Right kidney (tissue), 9 donors: ENCODE results near the gene GATA2.
A peak's percentile ranks its signal among the peaks of the same experiment; 100 is the strongest.

Experiments
- DNase-seq: peaks from one replicate; pipeline ENCODE4 v3.0.0-alpha.2; 2016
- long read RNA-seq, 8 donors: transcript quantifications; one replicate each; lab custom pipeline, GENCODE V29; 2026

The GATA2 gene
- long read RNA-seq, donor 1, partial matches to known transcripts = 32 of 33 reads
- long read RNA-seq, donor 1, other reads (novel, unspliced or antisense) = 0 of 33 reads
- long read RNA-seq, donor 2, partial matches to known transcripts = 0 of 3 reads
- long read RNA-seq, donor 2, other reads (novel, unspliced or antisense) = 0 of 3 reads
- long read RNA-seq, donor 3, partial matches to known transcripts = 16 of 16 reads
- long read RNA-seq, donor 3, other reads (novel, unspliced or antisense) = 0 of 16 reads
- long read RNA-seq, donor 4, partial matches to known transcripts = 13 of 16 reads
- long read RNA-seq, donor 4, other reads (novel, unspliced or antisense) = 0 of 16 reads
- long read RNA-seq, donor 5, partial matches to known transcripts = 5 of 9 reads
- long read RNA-seq, donor 5, other reads (novel, unspliced or antisense) = 0 of 9 reads
- long read RNA-seq, donor 6, transcript GATA2-201 (6 exons, 3,367 nt) = major isoform, 7 of 36 reads
- long read RNA-seq, donor 6, partial matches to known transcripts = 29 of 36 reads
- long read RNA-seq, donor 6, other reads (novel, unspliced or antisense) = 0 of 36 reads
- long read RNA-seq, donor 7, partial matches to known transcripts = 50 of 62 reads
- long read RNA-seq, donor 7, other reads (novel, unspliced or antisense) = 5 of 62 reads
- long read RNA-seq, donor 8, partial matches to known transcripts = 23 of 29 reads
- long read RNA-seq, donor 8, other reads (novel, unspliced or antisense) = 0 of 29 reads

DNA sequence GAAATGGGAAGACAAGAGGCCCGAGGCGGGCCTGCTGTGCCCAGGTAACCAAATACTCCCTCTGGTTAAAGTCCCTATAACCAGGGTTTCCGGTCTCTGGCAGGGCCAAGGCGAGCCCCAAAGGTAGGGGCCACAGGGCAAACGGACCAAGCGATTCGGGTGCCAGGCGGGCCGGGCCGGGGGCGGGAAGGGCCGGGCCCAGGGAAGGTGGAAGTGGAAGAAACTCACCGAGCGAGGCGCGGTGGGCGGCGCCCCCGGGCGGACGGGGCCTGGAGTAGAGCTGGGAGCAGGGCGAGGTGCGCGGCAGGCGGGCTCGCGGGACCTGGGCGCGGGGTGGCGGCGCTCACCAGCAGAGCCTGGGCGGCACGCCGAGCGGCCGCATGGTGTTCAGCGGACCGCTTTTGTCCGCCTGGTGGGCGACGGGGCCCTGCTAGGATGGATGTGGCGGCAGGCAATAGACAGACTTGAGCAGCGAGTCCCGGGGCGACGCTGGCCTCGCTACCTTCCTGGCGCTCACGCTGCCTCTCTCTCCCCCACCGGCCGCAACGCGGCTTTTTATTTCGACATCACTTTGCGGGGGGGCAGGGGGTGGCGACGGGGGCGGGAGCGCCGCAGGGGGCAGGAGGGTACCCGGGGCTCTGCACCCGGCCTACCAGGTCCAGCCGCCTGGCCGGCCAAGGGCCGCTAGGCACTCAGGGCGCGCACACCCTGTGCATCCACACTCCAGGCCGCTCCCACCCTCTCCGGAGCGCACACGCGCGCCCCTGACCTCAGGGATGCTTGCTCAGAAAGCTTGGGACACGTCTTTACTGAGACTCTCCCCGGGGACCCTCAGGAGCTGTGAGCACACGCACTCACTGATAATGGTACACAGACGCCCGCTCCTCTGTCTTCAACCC, at the start of gene GATA2:
GATA2 (minus strand) TSS at position 531 of the 899 bp plus-strand sequence. CDS start 6,170 bp downstream, outside the sequence.
- DNase-seq = peak; percentile 67

DNA sequence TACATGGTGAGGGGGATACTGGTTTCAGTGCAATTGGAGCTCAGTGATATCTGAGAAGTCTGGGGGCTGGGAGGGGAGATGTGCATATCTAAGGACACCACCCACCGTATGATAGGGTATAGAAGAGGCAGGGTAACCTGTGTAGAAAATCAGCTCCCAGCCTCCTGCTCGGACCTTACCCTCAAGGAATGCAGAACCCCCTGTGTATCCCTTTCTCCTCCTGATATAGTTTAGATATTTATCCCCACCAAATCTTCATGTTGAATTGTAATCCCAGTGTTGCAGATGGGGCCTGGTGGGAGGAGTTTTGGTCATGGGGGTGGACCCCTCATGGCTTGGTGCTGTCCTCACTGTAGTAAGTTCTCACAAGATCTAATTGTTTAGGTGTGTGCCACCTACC, 48.2 kb upstream of the GATA2 start:
- DNase-seq = no peak

DNA sequence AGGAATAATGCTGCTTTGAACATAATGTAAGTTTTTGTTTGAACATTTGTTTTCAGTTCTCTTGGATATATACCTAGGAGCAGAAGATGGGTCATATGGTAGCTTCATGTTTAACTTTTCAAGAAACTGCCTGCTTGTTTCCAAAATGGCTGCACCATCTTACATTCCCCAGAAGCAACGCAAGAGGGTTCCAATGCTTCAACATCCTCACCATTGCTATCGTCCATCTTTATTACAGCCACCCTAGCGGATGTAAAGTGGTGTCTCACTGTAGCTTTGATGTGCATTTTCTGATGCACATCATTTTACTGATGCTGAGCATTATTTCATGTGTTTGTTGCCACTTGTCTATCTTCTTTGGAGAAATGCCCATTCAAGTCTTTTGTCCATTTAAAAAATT, 46.4 kb upstream of the GATA2 start:
- no peak for DNase-seq

DNA sequence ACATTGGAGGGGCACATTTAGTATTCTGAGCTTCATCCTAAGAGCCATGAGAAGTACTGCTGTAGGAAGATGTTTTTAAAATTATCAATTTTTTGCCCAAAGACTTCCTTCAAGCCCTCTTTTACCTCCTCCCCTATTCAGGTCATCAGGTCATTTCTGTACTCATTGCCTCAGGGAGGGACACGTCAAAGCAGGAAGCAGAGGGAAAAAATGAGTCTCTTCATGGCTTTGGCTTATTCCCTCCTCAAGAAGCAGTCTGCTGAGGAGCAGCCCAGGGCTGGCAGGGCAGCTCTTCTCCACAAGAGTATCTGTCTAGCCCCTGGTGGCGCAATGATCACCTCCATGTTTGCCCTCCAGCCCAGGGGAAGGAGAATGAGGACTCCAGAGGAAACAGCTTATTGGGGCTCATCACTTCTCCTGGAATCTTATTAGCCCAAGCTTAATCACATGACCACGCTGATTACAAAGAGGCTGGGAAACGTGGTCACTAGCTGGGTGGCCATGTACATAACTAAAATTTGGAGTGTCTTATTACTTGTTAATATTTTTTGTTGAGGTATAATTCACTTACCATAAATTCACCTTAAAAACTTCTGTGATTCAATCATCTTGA, 44.2 kb upstream of the GATA2 start:
- no peak for DNase-seq

DNA sequence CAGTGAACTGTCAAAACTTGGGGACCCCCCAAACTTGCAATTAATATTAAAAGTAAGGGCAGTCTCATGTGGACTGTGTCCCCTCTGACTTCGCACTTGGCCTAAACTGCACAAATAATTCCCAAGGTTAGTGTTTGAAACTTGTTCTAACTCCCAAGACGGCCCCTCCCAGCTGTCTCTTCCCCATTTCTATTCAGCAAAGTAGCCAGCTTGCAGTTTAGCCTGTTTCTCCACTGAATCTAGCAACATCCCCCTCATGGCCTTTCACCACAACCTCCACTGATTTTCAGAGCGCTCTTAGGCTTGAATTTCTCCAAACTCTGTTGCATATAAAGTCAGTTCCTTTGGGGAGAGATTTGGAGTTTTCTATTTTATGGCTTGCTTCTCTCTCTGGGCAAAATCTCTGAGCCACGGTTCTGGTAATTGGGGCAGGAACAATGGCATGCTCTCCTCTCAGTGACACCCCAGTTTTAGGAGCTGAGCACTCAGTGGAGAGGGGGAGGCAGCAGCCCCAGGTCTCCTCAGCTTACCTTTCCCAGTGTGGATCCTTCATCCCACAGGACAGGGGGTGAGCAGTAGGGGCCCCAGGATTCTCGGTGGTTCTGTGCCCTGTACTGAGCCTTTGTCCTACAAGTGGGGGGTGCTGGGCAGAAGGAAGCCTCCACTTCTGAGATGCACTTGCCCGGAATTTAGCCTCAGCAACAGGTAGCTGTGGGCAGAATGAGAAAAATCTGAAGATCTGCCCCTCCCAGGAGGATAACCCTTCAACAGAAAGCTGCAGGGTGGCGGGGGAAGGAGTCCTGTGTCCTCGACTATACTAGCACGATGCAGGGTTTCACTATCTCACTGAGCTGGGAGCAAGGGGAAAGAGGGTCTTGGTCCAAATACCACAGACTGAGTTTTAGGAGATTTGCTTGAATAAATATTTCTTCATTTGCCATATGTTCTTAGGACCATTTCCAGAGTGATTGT, 39.3 kb upstream of the GATA2 start:
- no peak for DNase-seq

DNA sequence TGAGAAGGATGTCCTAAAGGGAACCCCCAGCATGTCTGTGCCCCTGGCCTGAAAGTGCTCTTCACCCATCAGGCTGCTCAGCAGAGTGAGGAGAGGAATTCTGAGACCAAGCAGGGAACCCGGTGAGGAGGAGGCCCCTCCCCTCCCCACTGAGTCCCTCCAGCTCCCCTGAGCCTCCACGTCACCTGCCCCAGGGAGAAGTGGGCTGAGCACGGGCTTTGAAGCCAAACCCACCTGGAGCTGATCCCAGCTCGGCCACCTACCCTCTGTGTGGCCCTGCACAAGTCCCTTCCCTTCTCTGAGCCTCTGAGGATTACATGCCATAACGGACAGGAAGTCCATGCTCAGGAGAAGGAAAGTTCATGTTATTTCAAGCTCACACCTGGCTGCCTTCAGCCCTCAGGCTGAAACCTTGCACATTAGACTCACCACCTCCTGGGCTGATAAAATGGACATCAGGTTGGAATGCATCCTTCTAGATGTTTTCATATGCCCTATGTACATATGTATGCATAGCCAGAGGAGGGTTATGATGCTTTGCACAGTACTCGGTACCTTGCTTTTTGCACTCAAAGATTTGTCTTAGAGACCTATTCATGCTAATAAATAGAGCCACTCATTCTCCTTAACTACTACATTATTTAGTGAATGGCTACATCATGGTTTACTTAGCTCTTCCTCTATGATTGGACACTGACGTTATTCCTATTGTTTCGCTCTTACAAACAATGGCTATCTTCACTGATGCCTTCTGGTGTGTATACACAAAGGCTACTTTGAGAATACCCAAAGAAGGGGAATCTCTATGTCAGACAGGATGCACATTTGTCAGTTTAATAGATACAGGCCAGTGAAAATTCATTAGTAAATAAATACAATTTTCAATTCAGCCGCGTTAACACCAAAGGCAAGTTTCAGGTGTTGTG, 31.6 kb upstream of the GATA2 start:
- DNase-seq = no peak

DNA sequence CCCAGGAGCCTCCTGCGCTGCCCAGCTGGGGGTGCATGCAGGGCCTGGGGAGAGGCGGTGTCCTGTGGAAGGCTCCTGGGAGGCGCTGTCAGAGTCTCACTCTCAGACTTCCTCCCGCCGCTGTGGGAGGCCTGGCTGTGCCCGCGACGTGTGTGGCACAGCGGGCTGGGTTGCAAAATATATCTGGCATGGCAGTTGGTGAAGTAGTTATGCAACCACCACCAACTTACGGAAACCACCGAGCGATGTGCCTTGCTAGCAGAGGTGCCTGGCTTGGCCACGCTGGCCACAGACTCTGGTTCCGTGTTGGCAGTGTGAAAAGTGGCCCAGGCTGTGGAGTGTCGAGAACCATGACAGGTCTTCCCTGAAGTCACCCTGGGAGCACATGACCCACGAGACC, 30.6 kb upstream of the GATA2 start:
- no peak for DNase-seq

DNA sequence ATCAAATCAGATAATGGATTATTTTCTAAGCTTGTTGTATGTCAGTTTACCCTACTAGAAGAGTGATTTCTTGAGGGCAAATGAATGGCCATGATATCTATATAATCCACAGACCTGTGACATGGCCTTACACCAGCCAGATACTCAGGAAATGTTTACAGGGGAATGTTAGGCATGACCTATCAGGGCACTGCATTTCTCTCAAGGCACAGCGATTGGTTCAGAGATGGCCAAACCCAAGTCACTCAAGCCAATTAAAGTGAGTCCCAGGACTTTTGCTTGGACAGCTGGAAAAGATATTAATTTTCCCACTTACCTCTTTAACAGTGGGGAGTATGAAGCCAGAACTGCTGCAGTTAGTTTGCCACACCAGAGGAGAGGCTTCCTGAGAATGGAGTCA, 28.7 kb upstream of the GATA2 start:
- no peak for DNase-seq

DNA sequence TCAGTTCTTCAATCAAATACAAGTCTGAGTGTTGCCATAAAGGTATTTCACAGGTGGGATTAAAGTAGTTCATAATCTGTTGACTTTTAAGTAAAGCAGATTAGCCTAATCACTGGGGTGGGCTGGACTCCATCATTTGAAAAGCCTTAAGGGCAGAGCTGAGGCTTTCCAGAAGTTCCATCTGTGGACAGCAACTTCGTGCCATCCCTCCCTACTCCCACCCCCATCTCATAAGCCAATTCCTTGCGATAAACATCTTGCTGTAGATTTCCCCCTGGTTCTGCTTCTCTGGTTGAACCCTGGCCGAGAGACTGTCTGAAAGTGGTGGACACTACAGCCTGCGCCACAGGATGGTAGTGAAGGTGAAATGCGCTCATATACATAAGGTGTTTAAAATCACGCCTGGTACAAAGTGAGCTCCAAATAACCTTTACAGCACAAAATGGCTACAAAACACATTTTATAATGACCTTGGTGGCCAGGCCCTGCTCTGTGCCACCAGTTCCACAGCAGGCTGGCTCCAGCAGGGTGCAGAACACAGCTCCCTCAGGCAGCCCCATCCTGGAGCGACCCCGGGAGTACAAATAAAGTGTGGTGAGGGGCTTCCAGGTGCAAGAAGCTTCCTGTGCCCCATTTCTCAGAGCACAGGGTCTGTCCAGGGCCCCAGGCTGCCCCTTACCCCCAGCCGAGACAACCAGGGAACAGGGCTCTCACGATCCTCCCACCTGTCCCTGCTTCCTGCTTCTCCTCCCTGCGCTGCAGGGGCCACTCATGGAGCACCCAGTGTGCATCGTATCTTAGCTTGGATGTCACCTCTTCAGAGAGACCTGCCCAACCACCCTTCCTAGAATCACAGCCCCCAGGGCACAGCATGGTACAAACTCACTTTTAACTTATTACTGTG, 25.8 kb upstream of the GATA2 start:
- no peak for DNase-seq

DNA sequence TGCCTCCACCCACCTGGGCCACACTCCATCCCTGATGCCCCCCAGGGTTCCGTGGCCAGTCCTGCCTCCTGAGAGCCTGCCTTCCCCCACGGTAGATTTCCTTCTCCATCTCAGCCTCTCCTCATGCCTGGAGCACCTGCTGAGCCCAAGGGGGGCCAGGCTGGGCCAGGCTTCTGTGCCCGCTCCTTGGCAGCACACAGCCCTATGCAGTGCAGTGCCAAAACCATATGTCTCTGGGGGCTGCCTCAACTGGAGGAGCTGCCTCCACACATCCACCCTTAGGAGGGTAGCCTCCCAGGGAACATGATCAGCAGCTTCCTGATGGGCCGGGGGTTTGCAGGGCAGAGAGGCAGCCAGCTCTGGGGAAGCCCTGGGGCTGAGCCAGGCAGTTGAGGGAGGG, 24.6 kb upstream of the GATA2 start:
- DNase-seq = no peak

DNA sequence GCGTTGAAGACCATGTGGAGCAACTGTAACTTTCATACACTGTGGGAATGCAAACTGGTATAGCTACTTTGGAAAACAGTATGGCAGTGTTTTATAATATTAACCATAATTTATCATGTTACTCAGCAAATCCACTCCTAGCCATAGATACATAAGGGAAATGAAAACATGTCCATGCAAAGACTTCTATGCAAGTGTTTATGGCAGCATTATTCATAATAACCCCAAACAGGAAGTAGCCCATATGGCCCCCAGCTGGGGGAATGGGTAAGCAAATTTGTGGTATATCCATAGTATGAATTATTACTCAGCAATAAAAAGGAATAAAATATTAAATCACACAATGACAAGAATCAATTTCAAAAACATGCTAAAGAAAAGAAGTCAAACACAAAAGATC, 23.0 kb upstream of the GATA2 start:
- DNase-seq = no peak

DNA sequence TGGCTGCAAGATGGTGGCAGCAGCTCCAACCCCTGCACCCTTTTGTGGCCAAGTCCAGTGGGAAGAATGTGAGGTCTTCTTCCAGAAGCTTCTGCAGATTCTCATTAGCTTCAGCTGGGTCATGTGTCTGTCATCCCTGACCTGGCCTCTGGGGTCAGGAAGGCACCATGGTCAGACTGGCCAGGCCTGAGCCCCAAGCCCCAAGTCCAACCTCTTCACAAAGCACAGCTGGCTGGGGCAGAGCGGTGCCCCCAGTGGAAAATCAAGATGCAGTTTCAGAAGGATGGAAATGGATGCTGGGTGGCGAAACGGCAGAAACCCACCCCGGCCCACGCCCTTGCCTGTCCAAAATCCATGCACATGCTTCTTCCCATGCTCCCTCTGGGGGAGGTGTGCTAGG, 15.9 kb upstream of the GATA2 start:
- DNase-seq = no peak

DNA sequence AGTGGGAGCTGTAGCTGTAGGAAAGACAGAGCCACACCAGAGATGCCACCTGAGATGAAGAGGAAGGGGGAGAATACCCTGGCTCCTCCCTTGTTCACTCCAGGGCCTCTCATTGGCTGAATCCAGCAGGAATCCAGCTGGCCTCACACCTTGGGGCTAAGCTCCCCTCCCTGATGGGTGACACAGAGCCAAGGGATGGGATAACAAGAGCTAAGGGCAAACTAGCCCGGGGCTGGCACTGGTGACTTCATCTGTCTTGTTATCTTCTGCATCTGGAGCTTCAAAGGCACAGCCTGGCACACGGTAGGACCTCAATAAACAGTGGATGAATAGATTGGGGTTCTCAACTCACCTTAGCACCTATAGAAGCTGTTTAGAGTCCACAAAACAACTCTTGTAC, 13.8 kb upstream of the GATA2 start:
- DNase-seq = no peak

DNA sequence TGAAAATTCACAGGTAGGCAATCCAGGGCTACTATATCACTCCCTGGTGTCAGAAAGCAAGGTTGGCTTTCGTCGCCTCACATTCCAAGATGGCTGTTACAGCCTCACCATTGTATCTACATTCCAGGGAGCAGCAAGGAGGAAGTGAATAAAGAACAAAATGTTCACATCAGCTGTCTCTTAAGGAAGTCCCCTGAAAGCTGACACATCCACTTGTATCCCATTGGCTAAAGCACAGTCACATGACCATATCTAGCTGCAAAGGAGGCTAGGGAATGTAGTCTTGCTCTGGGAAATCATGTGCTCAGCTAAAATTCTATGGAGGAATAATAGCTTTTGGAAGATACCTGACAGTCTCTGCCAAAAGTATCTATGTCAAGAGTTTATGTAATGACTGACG, 12.8 kb upstream of the GATA2 start:
- DNase-seq = no peak

DNA sequence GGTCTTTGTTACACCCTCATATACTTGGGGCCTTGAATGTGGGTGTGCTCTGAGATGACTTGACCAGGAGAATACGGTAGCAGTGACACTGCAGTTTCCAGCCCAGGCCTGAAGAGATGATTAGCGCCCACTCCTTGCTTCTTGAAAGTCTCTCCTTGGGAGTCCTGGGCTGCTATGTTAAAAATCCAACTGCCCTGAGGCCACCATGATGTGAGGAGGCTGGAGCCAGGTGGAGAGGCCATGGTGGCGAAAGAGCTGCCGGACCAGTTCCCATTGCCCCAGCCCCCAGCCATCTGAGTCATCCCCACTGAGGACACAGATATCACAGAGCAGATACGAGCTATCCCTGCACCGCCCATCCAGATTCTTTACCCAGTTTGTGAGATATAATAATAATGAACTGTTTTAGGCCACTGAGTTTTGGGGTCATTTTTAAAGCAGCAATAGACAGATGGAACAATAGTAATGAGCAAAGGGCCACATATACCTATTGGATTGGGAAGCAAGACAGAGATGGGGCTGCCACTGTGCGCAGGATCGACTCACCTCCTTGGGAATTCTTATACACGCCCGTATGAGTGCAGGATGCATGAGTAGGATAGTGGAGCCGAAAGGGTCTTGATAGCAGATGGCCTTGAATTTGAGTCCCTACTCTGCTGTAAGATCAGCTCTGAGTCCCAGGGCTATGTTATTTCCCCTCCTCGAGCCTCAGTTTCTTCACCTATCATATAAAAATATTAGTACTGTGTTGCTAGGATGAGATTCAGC, 12.1 kb upstream of the GATA2 start:
- no peak for DNase-seq

DNA sequence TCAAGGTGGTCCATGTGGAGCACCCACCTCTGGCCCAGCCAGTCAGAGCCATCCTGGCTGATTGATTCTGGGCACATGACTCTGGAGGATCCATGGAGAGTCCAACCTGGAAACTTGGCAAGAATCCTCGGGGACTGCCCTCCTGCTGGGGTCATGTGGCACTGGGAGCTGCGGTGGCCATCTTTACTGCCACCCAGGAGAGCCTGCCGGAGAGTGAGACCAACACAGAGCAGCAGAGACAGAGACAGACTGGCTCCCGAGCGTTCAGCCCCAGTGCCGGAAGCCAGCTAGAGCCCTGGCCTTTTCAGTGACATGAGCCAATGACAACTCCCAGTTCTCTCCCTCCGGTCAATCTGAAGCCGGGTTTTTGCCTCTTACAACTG, 11.5 kb upstream of the GATA2 start:
- DNase-seq = no peak

DNA sequence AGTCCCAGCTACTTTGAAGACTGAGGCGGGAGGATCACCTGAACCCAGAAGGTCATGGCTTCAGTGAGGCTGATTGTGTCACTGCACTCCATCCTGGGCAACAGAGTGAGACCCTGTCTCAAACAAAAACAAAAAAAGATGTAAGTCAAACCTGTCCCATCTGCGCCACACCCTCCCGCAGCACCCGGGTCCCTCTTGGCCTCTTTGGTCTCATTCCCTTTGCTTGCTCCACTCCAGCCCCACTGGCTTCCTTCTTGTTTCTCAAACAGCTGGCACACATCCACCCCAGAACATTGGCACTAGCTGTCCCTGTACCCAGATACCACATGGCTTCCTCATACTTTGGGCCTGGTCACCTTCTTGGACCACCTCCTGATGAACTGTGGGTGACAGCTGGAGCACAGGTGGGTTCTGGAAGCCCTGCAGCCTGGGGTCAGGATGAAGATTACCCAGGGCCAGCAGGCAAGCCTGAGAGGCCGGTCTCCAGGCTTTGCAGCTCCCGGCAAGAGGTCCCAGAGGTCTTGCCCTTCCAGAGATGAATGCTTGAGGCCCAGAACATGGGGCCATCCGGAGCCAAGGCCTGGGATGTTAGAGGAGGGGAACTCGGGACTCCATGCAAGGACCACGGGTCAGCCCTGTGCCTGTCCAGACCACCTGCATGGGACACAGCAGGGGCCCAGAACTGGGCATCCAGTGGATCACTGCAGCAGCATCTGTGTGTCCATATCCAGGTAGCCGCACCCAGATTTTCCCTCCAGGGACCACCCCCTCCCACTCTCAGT, 10.9 kb upstream of the GATA2 start:
- DNase-seq = no peak
